Hepatocyte (in vitro differentiated cells): ENCODE results near the gene NLRP7. TPM values are rescaled to one million over a fixed set of nuclear protein-coding genes. Genes with fewer than 3 reads are reported as not detected.
A peak's percentile ranks its signal among the peaks of the same experiment; 100 is the strongest.
"Not testable (repeated sequence)": the region's sequence is repeated elsewhere in the genome, so short reads cannot be mapped to it uniquely, and the experiment has no call there.

ENCODE experiments used
- DNase-seq: peaks from one replicate; pipeline ENCODE4 v3.0.0-alpha.2; 2016; ENCODE audit warnings: low spot score
- H2AFZ ChIP-seq: fragments of 200-600 bp; sonication (generic); 2 replicates; pipeline ENCODE4 v1.6.0; 2016; ENCODE audit warnings: antibody characterized with exemption, mild to moderate bottlenecking
- H3K27ac ChIP-seq: fragments of 200-600 bp; sonication (generic); 2 replicates; pipeline ENCODE4 v1.5.1; 2016; ENCODE audit warnings: mild to moderate bottlenecking
- H3K27me3 ChIP-seq: fragments of 200-600 bp; sonication (generic); 2 replicates; pipeline ENCODE4 v1.6.1; 2016
- H3K36me3 ChIP-seq: fragments of 200-600 bp; sonication (generic); replicated peaks from 2 replicates; pipeline ENCODE4 v1.5.1; 2016; ENCODE audit warnings: low read depth; ENCODE audit not compliant: insufficient read depth
- H3K4me1 ChIP-seq: fragments of 200-600 bp; sonication (generic); 2 replicates; pipeline ENCODE4 v1.5.1; 2016; ENCODE audit warnings: mild to moderate bottlenecking, moderate library complexity; ENCODE audit not compliant: insufficient read depth
- H3K4me2 ChIP-seq: fragments of 200-600 bp; sonication (generic); 2 replicates; pipeline ENCODE4 v1.6.0; 2016
- H3K4me3 ChIP-seq: fragments of 200-600 bp; sonication (generic); 2 replicates; pipeline ENCODE4 v1.5.1; 2016; ENCODE audit warnings: mild to moderate bottlenecking
- H3K79me2 ChIP-seq: fragments of 200-600 bp; sonication (generic); 2 replicates; pipeline ENCODE4 v1.6.0; 2017; ENCODE audit warnings: mild to moderate bottlenecking
- H3K9me2 ChIP-seq: fragments of 200-600 bp; sonication (generic); replicated peaks from 2 replicates; pipeline ENCODE4 v1.6.0; 2017; ENCODE audit warnings: mild to moderate bottlenecking; ENCODE audit not compliant: insufficient read depth
- H3K9me3 ChIP-seq: fragments of 200-600 bp; sonication (generic); 2 replicates; pipeline ENCODE4 v1.5.1; 2016; ENCODE audit warnings: low read depth, mild to moderate bottlenecking
- H4K20me1 ChIP-seq: fragments of 200-600 bp; sonication (generic); 2 replicates; pipeline ENCODE4 v1.6.0; 2016; ENCODE audit warnings: mild to moderate bottlenecking; ENCODE audit not compliant: insufficient read depth, poor library complexity, severe bottlenecking
- CTCF ChIP-seq: fragments of 200-600 bp; sonication (generic); IDR thresholded peaks from 2 replicates; pipeline ENCODE4 v1.5.1; 2016; ENCODE audit warnings: antibody characterized with exemption, mild to moderate bottlenecking; ENCODE audit not compliant: poor library complexity
- EZH2 ChIP-seq: fragments of 200-600 bp; sonication (generic); IDR thresholded peaks from 2 replicates; pipeline ENCODE4 v1.6.1; 2016; ENCODE audit warnings: antibody characterized with exemption, mild to moderate bottlenecking, borderline replicate concordance
- EZH2phosphoT487 ChIP-seq: fragments of 200-600 bp; sonication (generic); IDR thresholded peaks from one replicate; pipeline ENCODE4 v1.6.1; 2018; ENCODE audit warnings: antibody characterized with exemption, mild to moderate bottlenecking, low read depth, moderate library complexity; ENCODE audit not compliant: unreplicated experiment, severe bottlenecking
- WGBS: methylation state at CpG from one replicate; pipeline ENCODE4 v1.1.6; 2016; ENCODE audit warnings: low lambda C conversion rate; ENCODE audit errors: missing lambda C conversion rate; 5-methylcytosine and 5-hydroxymethylcytosine counted together
- polyA plus RNA-seq: library from polyadenylated mRNA; unstranded; fragments of >200 nt; fragmentation: Nextera tagmentation; extraction: Ambion mirVana; gene quantifications from 2 replicates; pipeline ENCODE4 v1.2.1, GENCODE V29; 2016
- total RNA-seq: library from RNA; depleted of rRNA; stranded (reverse); fragments of >200 nt; gene quantifications from 2 replicates; pipeline ENCODE4 v1.2.3, GENCODE V29; 2014

NLRP7 gene
- total and polyA plus RNA-seq, 2 experiments from 2014 or later = not detected

- Histone ChIP-seq H2AFZ (no peak overlapping the region), H4K20me1 (no peaks in the 10 kb centered on the region), H3K27me3 (no peaks in the 10 kb centered on the region), H3K27ac (no peak overlapping the region), H3K79me2 (peaks cover 10% of the 10 kb centered on the region), H3K4me3 (no peak overlapping the region), H3K36me3 (no peaks in the 10 kb centered on the region), H3K9me2 (no peaks in the 10 kb centered on the region), H3K9me3 (no peaks in the 10 kb centered on the region), H3K4me2 (no peak overlapping the region), H3K4me1 (no peaks in the 10 kb centered on the region)
- 96% methylated on average over 4 of the region's 4 CpGs for WGBS
- no peak for DNase-seq
- no peak for TF ChIP-seq CTCF
- TF ChIP-seq EZH2 = no peak
- no peak for TF ChIP-seq EZH2phosphoT487
These were observed 22.3 kb upstream of the NLRP7 start for GRCh38 chr19:54969647-54970046.

- Histone ChIP-seq H3K79me2 (peaks cover 10% of the 10 kb centered on the region), H3K4me2 (peak overlapping the region; percentile 75), H3K27ac (no peak overlapping the region), H4K20me1 (no peaks in the 10 kb centered on the region), H3K27me3 (no peaks in the 10 kb centered on the region), H3K9me3 (no peaks in the 10 kb centered on the region), H3K9me2 (no peaks in the 10 kb centered on the region), H3K4me1 (no peaks in the 10 kb centered on the region), H3K4me3 (no peak overlapping the region), H2AFZ (no peak overlapping the region), H3K36me3 (no peaks in the 10 kb centered on the region)
- no peak for TF ChIP-seq EZH2phosphoT487
- no peak for TF ChIP-seq CTCF
- no peak for TF ChIP-seq EZH2
- WGBS = 92% methylated on average over 3 of the region's 3 CpGs
- DNase-seq = no peak
These were observed 20.3 kb upstream of the NLRP7 start for GRCh38 chr19:54967611-54968010.

- not testable (repeated sequence) for H4K20me1 ChIP-seq, H3K4me1 ChIP-seq, H2AFZ ChIP-seq, H3K27ac ChIP-seq, DNase-seq, H3K9me3 ChIP-seq, H3K4me3 ChIP-seq, H3K9me2 ChIP-seq, H3K4me2 ChIP-seq, H3K27me3 ChIP-seq, H3K36me3 ChIP-seq
- 93% methylated on average over 13 of the region's 15 CpGs for WGBS
- peaks cover 10% of the 10 kb centered on the region for H3K79me2 ChIP-seq
These were observed 17.7 kb upstream of the NLRP7 start for GRCh38 chr19:54965055-54965454.

- no peaks in the 10 kb centered on the region for H3K27me3 ChIP-seq
- H3K36me3 ChIP-seq = no peaks in the 10 kb centered on the region
- 86% methylated on average over 8 of the region's 8 CpGs for WGBS
- no peaks in the 10 kb centered on the region for H4K20me1 ChIP-seq
- no peaks in the 10 kb centered on the region for H3K9me2 ChIP-seq
- H3K4me2 ChIP-seq = no peak overlapping the region
- no peak for TF ChIP-seq EZH2
- TF ChIP-seq EZH2phosphoT487 = no peak
- TF ChIP-seq CTCF = no peak
- DNase-seq = no peak
- no peak overlapping the region for H2AFZ ChIP-seq
- H3K79me2 ChIP-seq = no peaks in the 10 kb centered on the region
- no peak overlapping the region for H3K27ac ChIP-seq
- no peak overlapping the region for H3K4me3 ChIP-seq
- no peaks in the 10 kb centered on the region for H3K4me1 ChIP-seq
- H3K9me3 ChIP-seq = no peaks in the 10 kb centered on the region
These were observed 12.5 kb upstream of the NLRP7 start for GRCh38 chr19:54959840-54960239.
